Upper lobe of left lung (tissue), 4 donors: ENCODE data around the gene PRSS33.

ENCODE experiments used
- CTCF ChIP-seq, 6 experiments: fragments of 450-650 bp in 4 of 6; fragments of 200-600 bp in 2 of 6; sonication (generic) in 2 of 6; IDR thresholded peaks; one replicate each; pipeline ENCODE4 v1.5.1; 2016 to 2019; ENCODE audit warnings: antibody characterized with exemption in 6 of 6
- EP300 ChIP-seq, 4 donors: sonication (generic); formaldehyde crosslinking; IDR thresholded peaks; one replicate each; pipeline ENCODE4 v1.5.1; 2017; ENCODE audit warnings: antibody characterized with exemption in 4 of 4, control low read depth in 2 of 4
- POLR2A ChIP-seq, 4 donors: fragments of 450-650 bp; IDR thresholded peaks; one replicate each; pipeline ENCODE4 v1.5.1; 2016 to 2017; ENCODE audit warnings: antibody characterized with exemption in 4 of 4, mild to moderate bottlenecking in 2 of 4
- POLR2AphosphoS5 ChIP-seq, 2 donors: sonication (generic); formaldehyde crosslinking; IDR thresholded peaks; one replicate each; pipeline ENCODE4 v1.5.1; 2017; ENCODE audit warnings: antibody characterized with exemption in 2 of 2

- TF ChIP-seq CTCF (IDR thresholded peaks at IDR 0.05) (no peak), EP300 (IDR thresholded peaks at IDR 0.05) (no peak), POLR2A (IDR thresholded peaks at IDR 0.05) (no peak), POLR2AphosphoS5 (IDR thresholded peaks at IDR 0.05) (no peak)
Measured at GRCh38 chr16:2766430-2767139, 20.8 kb downstream of the PRSS33 start.
